DND-41 (cell line): Measurements from ENCODE around the gene CHMP4B.

Experiments used
- ATAC-seq: fragments of 200-7000 bp; cut with Tn5 transposase; 3 replicates; pipeline ENCODE4 v1.9.1; 2021; ENCODE audit warnings: low read depth; ENCODE audit not compliant: insufficient read depth
- DNase-seq: peaks from one replicate; pipeline ENCODE4 v3.0.0-alpha.2; 2020
- H2AFZ ChIP-seq: 2 replicates; pipeline ENCODE4 v1.6.0; 2012; ENCODE audit warnings: low read depth, low read length
- H3K27ac ChIP-seq: 2 replicates; pipeline ENCODE4 v1.5.1; 2012; ENCODE audit warnings: low read length, inconsistent platforms
- H3K27me3 ChIP-seq: fragments of 200-600 bp; sonication (generic); 2 replicates; pipeline ENCODE4 v1.6.0; 2012; ENCODE audit warnings: low read length, mild to moderate bottlenecking, inconsistent platforms; ENCODE audit not compliant: insufficient read depth, poor library complexity
- H3K36me3 ChIP-seq: 2 replicates; pipeline ENCODE4 v1.5.1; 2012; ENCODE audit warnings: low read length, inconsistent platforms; ENCODE audit not compliant: insufficient read depth
- H3K4me1 ChIP-seq: 2 replicates; pipeline ENCODE4 v1.5.1; 2012; ENCODE audit warnings: mild to moderate bottlenecking, low read length; ENCODE audit not compliant: insufficient read depth
- H3K4me2 ChIP-seq: 2 replicates; pipeline ENCODE4 v1.6.0; 2012; ENCODE audit warnings: mild to moderate bottlenecking, moderate library complexity, low read length, inconsistent platforms; ENCODE audit not compliant: insufficient read depth
- H3K4me3 ChIP-seq, 2 experiments: fragments of 200-600 bp in 1 of 2; shearing (Covaris generic) in 1 of 2; 2 replicates each; pipeline ENCODE4 v1.5.1; 2012 to 2016; ENCODE audit warnings: inconsistent platforms in 2 of 2, low read length in 2 of 2, mild to moderate bottlenecking in 2 of 2, low read depth in 1 of 2, moderate library complexity in 1 of 2
- H3K79me2 ChIP-seq: 2 replicates; pipeline ENCODE4 v1.6.0; 2012; ENCODE audit warnings: low read length, inconsistent platforms; ENCODE audit not compliant: insufficient read depth
- H3K9ac ChIP-seq: 2 replicates; pipeline ENCODE4 v1.6.0; 2012; ENCODE audit warnings: low read depth, mild to moderate bottlenecking, inconsistent platforms, low read length, moderate library complexity
- H3K9me3 ChIP-seq: 2 replicates; pipeline ENCODE4 v1.5.1; 2012; ENCODE audit warnings: low read length, moderate library complexity, mild to moderate bottlenecking, inconsistent platforms; ENCODE audit not compliant: insufficient read depth, severe bottlenecking
- H4K20me1 ChIP-seq: 2 replicates; pipeline ENCODE4 v1.6.0; 2012; ENCODE audit warnings: low read length; ENCODE audit not compliant: insufficient read depth
- CTCF ChIP-seq: IDR thresholded peaks from 2 replicates; pipeline ENCODE4 v1.5.1; 2012; ENCODE audit warnings: borderline replicate concordance, low read length, moderate library complexity, mild to moderate bottlenecking; ENCODE audit not compliant: poor library complexity, severe bottlenecking; ENCODE audit errors: extremely low read depth
- EZH2 ChIP-seq: IDR thresholded peaks from 3 replicates; pipeline ENCODE4 v1.6.1; 2012; ENCODE audit warnings: borderline replicate concordance, low read depth, mild to moderate bottlenecking, moderate library complexity, low read length, inconsistent platforms; ENCODE audit not compliant: severe bottlenecking

Gene CHMP4B

DNA sequence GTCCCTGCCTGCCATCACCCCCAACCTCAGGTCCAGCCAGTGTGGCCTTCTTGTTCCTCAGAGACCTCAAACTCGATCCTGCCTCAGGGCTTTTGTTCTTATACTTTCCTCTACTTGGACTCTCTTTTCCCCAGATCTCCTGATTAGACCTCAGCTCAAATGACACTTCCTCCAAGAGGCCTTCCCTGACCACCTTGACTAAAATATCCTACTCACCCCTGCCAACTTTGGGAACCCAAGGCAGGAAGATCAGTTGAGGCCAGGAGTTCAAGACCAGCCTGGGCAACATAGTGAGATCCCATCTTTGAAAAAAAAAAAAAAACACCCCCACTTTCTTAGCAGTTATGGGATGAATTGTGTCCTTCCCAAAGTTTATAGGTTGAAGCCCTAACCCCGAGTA is 73.5 kb downstream of the CHMP4B start:
- no peaks in the 10 kb centered on the region for H3K79me2 ChIP-seq
- no peaks in the 10 kb centered on the region for H4K20me1 ChIP-seq
- peaks cover 4% of the 10 kb centered on the region for H3K9me3 ChIP-seq
- no peak overlapping the region for H3K4me3 ChIP-seq
- H3K9ac ChIP-seq, result no peak overlapping the region
- ATAC-seq (no peak), DNase-seq (no peak)
- H3K4me1 ChIP-seq, result no peaks in the 10 kb centered on the region
- TF ChIP-seq EZH2 (no peak), CTCF (no peak)
- H3K27ac ChIP-seq, result no peak overlapping the region
- no peaks in the 10 kb centered on the region for H3K36me3 ChIP-seq
- H2AFZ ChIP-seq, result no peak overlapping the region
- no peak overlapping the region for H3K4me2 ChIP-seq
- H3K27me3 ChIP-seq, result peaks cover 19% of the 10 kb centered on the region

- H2AFZ ChIP-seq, result no peak overlapping the region
- no peak overlapping the region for H3K27ac ChIP-seq
- no peak for DNase-seq
- ATAC-seq, result no peak
- H3K9ac ChIP-seq, result no peak overlapping the region
- H3K4me2 ChIP-seq, result no peak overlapping the region
- H3K4me1 ChIP-seq, result no peaks in the 10 kb centered on the region
- TF ChIP-seq CTCF (no peak), EZH2 (no peak)
- H4K20me1 ChIP-seq, result no peaks in the 10 kb centered on the region
- H3K9me3 ChIP-seq, result no peaks in the 10 kb centered on the region
- no peak overlapping the region for H3K4me3 ChIP-seq
- H3K27me3 ChIP-seq, result peaks cover 34% of the 10 kb centered on the region
- H3K36me3 ChIP-seq, result no peaks in the 10 kb centered on the region
- no peaks in the 10 kb centered on the region for H3K79me2 ChIP-seq
These were observed 78.2 kb downstream of the CHMP4B start for GRCh38 chr20:33889312-33889711.

- DNase-seq (no peak), ATAC-seq (no peak)
- H3K9ac ChIP-seq, result no peak overlapping the region
- H3K27me3 ChIP-seq, result peaks cover 34% of the 10 kb centered on the region
- H3K4me3 ChIP-seq, result no peak overlapping the region
- no peaks in the 10 kb centered on the region for H4K20me1 ChIP-seq
- H2AFZ ChIP-seq, result no peak overlapping the region
- H3K27ac ChIP-seq, result no peak overlapping the region
- no peaks in the 10 kb centered on the region for H3K9me3 ChIP-seq
- no peak overlapping the region for H3K4me2 ChIP-seq
- no peaks in the 10 kb centered on the region for H3K4me1 ChIP-seq
- H3K79me2 ChIP-seq, result no peaks in the 10 kb centered on the region
- no peak for TF ChIP-seq CTCF
- TF ChIP-seq EZH2, result no peak
- H3K36me3 ChIP-seq, result no peaks in the 10 kb centered on the region
These were observed 79.4 kb downstream of the CHMP4B start for GRCh38 chr20:33890557-33890956.

- H3K79me2 ChIP-seq, result no peaks in the 10 kb centered on the region
- peaks cover 28% of the 10 kb centered on the region for H3K27me3 ChIP-seq
- no peak overlapping the region for H2AFZ ChIP-seq
- DNase-seq (no peak), ATAC-seq (no peak)
- no peak overlapping the region for H3K27ac ChIP-seq
- H3K9me3 ChIP-seq, result no peaks in the 10 kb centered on the region
- H3K4me1 ChIP-seq, result no peaks in the 10 kb centered on the region
- H3K36me3 ChIP-seq, result no peaks in the 10 kb centered on the region
- no peak overlapping the region for H3K4me3 ChIP-seq
- 0 out of 2 replicates have a peak, but pooled peaks cover 2% of the 10 kb centered on the region for H4K20me1 ChIP-seq
- H3K4me2 ChIP-seq, result no peak overlapping the region
- no peak overlapping the region for H3K9ac ChIP-seq
- TF ChIP-seq EZH2 (no peak), CTCF (no peak)
These were observed 82.2 kb downstream of the CHMP4B start for GRCh38 chr20:33893314-33893713.
